ENCODE results near the gene LIPC. TPM values are rescaled to one million over a fixed set of nuclear protein-coding genes. Genes with fewer than 3 reads are reported as not detected.

The LIPC gene
- total and polyA plus RNA-seq, 7 donors, result 0.01 TPM; not detected in 6

- Histone ChIP-seq H3K4me1 (no peaks in the 10 kb centered on the region), H3K9me3 (no peaks in the 10 kb centered on the region), H3K27me3 (ENCODE audit: insufficient read depth in 3 of 3, low read length in 2 of 3) (no peaks in the 10 kb centered on the region), H3K36me3 (ENCODE audit: insufficient read depth in 1 of 2, low read depth in 1 of 2) (no peaks in the 10 kb centered on the region), H3K4me3 (no peak overlapping the region), H3K27ac (peak overlapping the region; percentile 15)
- TF ChIP-seq CTCF (IDR thresholded peaks at IDR 0.05), result no peak
- intact Hi-C loops (cut with DNase I), result no loop called here
- ATAC-seq (peak in 1 of 4 donors; percentile 29), DNase-seq (no peak)
- 36 to 59% (median 45%) methylated on average over 1 of the region's 1 CpG for WGBS, 3 donors
These were observed 43.0 kb downstream of the LIPC start for GRCh38 chr15:58474741-58475323.

- no peaks in the 10 kb centered on the region for H3K4me1 ChIP-seq
- H3K27me3 ChIP-seq (ENCODE audit: insufficient read depth in 3 of 3, low read length in 2 of 3), result no peaks in the 10 kb centered on the region
- H3K36me3 ChIP-seq (ENCODE audit: insufficient read depth in 1 of 2, low read depth in 1 of 2), result no peaks in the 10 kb centered on the region
- peak in 1 of 2 donors; percentile 33 for DNase-seq
- 51 to 66% (median 56%) methylated on average over 7 of the region's 7 CpGs for whole genome bisulfite sequencing, 3 donors
- ATAC-seq, result peak; percentile 28 to 72 (median 64)
- intact Hi-C loops (cut with DNase I), result no loop called here
- H3K9me3 ChIP-seq, result no peaks in the 10 kb centered on the region
- no peak for TF ChIP-seq CTCF (IDR thresholded peaks at IDR 0.05)
- H3K4me3 ChIP-seq, result no peak overlapping the region
- peak overlapping the region; percentile 53 for H3K27ac ChIP-seq
These were observed 44.1 kb downstream of the LIPC start for GRCh38 chr15:58475573-58476524.

GRCh38 chr15:58476525-58477162, 44.9 kb downstream of the LIPC start:
- peak in 3 of 4 donors; percentile 3 to 29 (median 8) for ATAC-seq
- Histone ChIP-seq H3K27ac (no peak overlapping the region), H3K4me1 (no peaks in the 10 kb centered on the region), H3K9me3 (no peaks in the 10 kb centered on the region), H3K4me3 (no peak overlapping the region), H3K27me3 (ENCODE audit: insufficient read depth in 3 of 3, low read length in 2 of 3) (no peaks in the 10 kb centered on the region), H3K36me3 (ENCODE audit: insufficient read depth in 1 of 2, low read depth in 1 of 2) (no peaks in the 10 kb centered on the region)
- no peak for TF ChIP-seq CTCF (IDR thresholded peaks at IDR 0.05)
- WGBS, 3 donors, result 57 to 64% (median 58%) methylated on average over 10 of the region's 10 CpGs
- no peak for DNase-seq
- intact Hi-C loops (cut with DNase I), result no loop called here

- WGBS, 3 donors, result 26 to 44% (median 34%) methylated on average over 4 of the region's 4 CpGs
- ATAC-seq, result no peak
- no peaks in the 10 kb centered on the region for H3K27me3 ChIP-seq (ENCODE audit: insufficient read depth in 3 of 3, low read length in 2 of 3)
- no peak for DNase-seq
- no peaks in the 10 kb centered on the region for H3K4me1 ChIP-seq
- H3K4me3 ChIP-seq, result no peak overlapping the region
- H3K9me3 ChIP-seq, result no peaks in the 10 kb centered on the region
- TF ChIP-seq CTCF (IDR thresholded peaks at IDR 0.05), result no peak
- intact Hi-C loops (cut with DNase I), result no loop called here
- no peaks in the 10 kb centered on the region for H3K36me3 ChIP-seq (ENCODE audit: insufficient read depth in 1 of 2, low read depth in 1 of 2)
- no peak overlapping the region for H3K27ac ChIP-seq
These were observed 45.4 kb downstream of the LIPC start for GRCh38 chr15:58477170-58477569.
